GM23338 (cell line): ENCODE data around the gene PCDH12. TPM values are rescaled to one million over a fixed set of nuclear protein-coding genes. Genes with fewer than 3 reads are reported as not detected.

Experiments used
- ATAC-seq: fragments of 200-7000 bp; cut with Tn5 transposase; 3 replicates; pipeline ENCODE4 v1.9.1; 2020
- DNase-seq: peaks from one replicate; pipeline ENCODE4 v3.0.0-alpha.2; 2015; ENCODE audit warnings: low spot score
- H2AFZ ChIP-seq: fragments of 200-600 bp; sonication (generic); 2 replicates; pipeline ENCODE4 v1.8.0; 2016; ENCODE audit warnings: antibody characterized with exemption, mild to moderate bottlenecking, moderate library complexity
- H3F3A ChIP-seq: fragments of 200-600 bp; sonication (generic); replicated peaks from 2 replicates; pipeline ENCODE4 v1.8.0; 2017; ENCODE audit warnings: antibody characterized with exemption, mixed run types, low read depth
- H3K27ac ChIP-seq: fragments of 200-600 bp; sonication (generic); 2 replicates; pipeline ENCODE4 v1.6.1; 2016; ENCODE audit warnings: low read depth
- H3K27me3 ChIP-seq: fragments of 200-600 bp; sonication (generic); 2 replicates; pipeline ENCODE4 v1.8.0; 2016; ENCODE audit warnings: mild to moderate bottlenecking, mixed run types, moderate library complexity; ENCODE audit not compliant: insufficient read depth
- H3K36me3 ChIP-seq: fragments of 200-600 bp; sonication (generic); 2 replicates; pipeline ENCODE4 v1.8.0; 2016; ENCODE audit warnings: mild to moderate bottlenecking; ENCODE audit not compliant: insufficient read depth
- H3K4me1 ChIP-seq: fragments of 200-600 bp; sonication (generic); 2 replicates; pipeline ENCODE4 v1.8.0; 2016; ENCODE audit warnings: mild to moderate bottlenecking, moderate library complexity; ENCODE audit not compliant: insufficient read depth
- H3K4me2 ChIP-seq: fragments of 200-600 bp; sonication (generic); 2 replicates; pipeline ENCODE4 v1.7.1; 2017; ENCODE audit warnings: mixed run types
- H3K4me3 ChIP-seq: fragments of 200-600 bp; sonication (generic); 2 replicates; pipeline ENCODE4 v1.6.1; 2016; ENCODE audit warnings: mixed run types
- H3K79me2 ChIP-seq: fragments of 200-600 bp; sonication (generic); replicated peaks from 2 replicates; pipeline ENCODE4 v1.8.0; 2017; ENCODE audit warnings: mild to moderate bottlenecking; ENCODE audit not compliant: insufficient read depth
- H3K9me2 ChIP-seq: fragments of 200-600 bp; sonication (generic); 2 replicates; pipeline ENCODE4 v1.8.0; 2017; ENCODE audit not compliant: insufficient read depth
- H4K20me1 ChIP-seq: fragments of 200-600 bp; sonication (generic); replicated peaks from 2 replicates; pipeline ENCODE4 v1.8.0; 2017; ENCODE audit warnings: mild to moderate bottlenecking; ENCODE audit not compliant: insufficient read depth
- H3K27ac Mint-ChIP-seq: 2 replicates; pipeline ENCODE4 v1.8.0; 2020; ENCODE audit warnings: inconsistent platforms, mild to moderate bottlenecking, moderate library complexity, mixed read lengths
- H3K27me3 Mint-ChIP-seq: 3 replicates; pipeline ENCODE4 v1.8.0; 2022; ENCODE audit warnings: low read depth, mild to moderate bottlenecking, moderate library complexity, mixed read lengths, inconsistent platforms; ENCODE audit not compliant: insufficient read depth, poor library complexity
- H3K36me3 Mint-ChIP-seq: 3 replicates; pipeline ENCODE4 v1.8.0; 2021; ENCODE audit warnings: low read depth, mild to moderate bottlenecking, inconsistent platforms, moderate library complexity, mixed read lengths
- H3K4me1 Mint-ChIP-seq: 3 replicates; pipeline ENCODE4 v1.8.0; 2020; ENCODE audit warnings: mild to moderate bottlenecking, inconsistent platforms, mixed read lengths
- H3K4me3 Mint-ChIP-seq: 3 replicates; pipeline ENCODE4 v1.8.0; 2021; ENCODE audit warnings: moderate library complexity, mild to moderate bottlenecking, inconsistent platforms, mixed read lengths
- H3K9me3 Mint-ChIP-seq: 3 replicates; pipeline ENCODE4 v1.8.0; 2020; ENCODE audit warnings: moderate library complexity, mild to moderate bottlenecking, inconsistent platforms, mixed read lengths
- CREB1 ChIP-seq: fragments of 250-450 bp; sonication (Bioruptor Pico); IDR thresholded peaks from 2 replicates; pipeline ENCODE4 v1.5.0; 2020; ENCODE audit warnings: low read depth, mild to moderate bottlenecking, moderate library complexity
- EZH2 ChIP-seq: fragments of 200-600 bp; sonication (generic); IDR thresholded peaks from one replicate; pipeline ENCODE4 v1.8.0; 2017; ENCODE audit warnings: antibody characterized with exemption, mild to moderate bottlenecking, low read depth; ENCODE audit not compliant: unreplicated experiment
- EZH2phosphoT487 ChIP-seq: fragments of 200-600 bp; sonication (generic); IDR thresholded peaks from one replicate; pipeline ENCODE4 v1.8.1; 2018; ENCODE audit warnings: antibody characterized with exemption; ENCODE audit not compliant: unreplicated experiment
- JUNB ChIP-seq: IDR thresholded peaks from one replicate; pipeline ENCODE4 v1.6.1; 2016; ENCODE audit warnings: antibody characterized with exemption; ENCODE audit not compliant: unreplicated experiment
- NANOG ChIP-seq: IDR thresholded peaks from 2 replicates; pipeline ENCODE4 v1.6.1; 2016; ENCODE audit warnings: antibody characterized with exemption, borderline replicate concordance
- POLR2AphosphoS5 ChIP-seq: IDR thresholded peaks from 2 replicates; pipeline ENCODE4 v1.6.1; 2016; ENCODE audit warnings: antibody characterized with exemption, low read depth
- STAT1 ChIP-seq: IDR thresholded peaks from one replicate; pipeline ENCODE4 v1.6.1; 2016; ENCODE audit warnings: antibody characterized with exemption; ENCODE audit not compliant: unreplicated experiment
- ZNF114 ChIP-seq: fragments of 250-450 bp; sonication (Bioruptor Pico); IDR thresholded peaks from 2 replicates; pipeline ENCODE4 v1.5.0; 2020; ENCODE audit warnings: mild to moderate bottlenecking, moderate library complexity
- ZNF331 ChIP-seq: fragments of 250-450 bp; sonication (Bioruptor Pico); IDR thresholded peaks from 2 replicates; pipeline ENCODE4 v1.5.0; 2020; ENCODE audit warnings: low read depth, mild to moderate bottlenecking, moderate library complexity
- polyA plus RNA-seq: library from polyadenylated mRNA; unstranded; fragments of >200 nt; fragmentation: Nextera tagmentation; extraction: Ambion mirVana; gene quantifications from 2 replicates; pipeline ENCODE4 v1.2.1, GENCODE V29; 2016
- total RNA-seq: library from RNA; depleted of rRNA; stranded (reverse); fragments of >200 nt; shearing (Covaris generic); gene quantifications from 2 replicates; pipeline ENCODE4 v1.2.3, GENCODE V29; 2014
- TF ChIP-seq, protein P1 (sequence below): IDR thresholded peaks from 2 replicates; pipeline ENCODE4 v1.6.1; 2016; ENCODE audit warnings: antibody characterized with exemption
- TF ChIP-seq, protein P2 (sequence below), 2 experiments: fragments of 200-600 bp in 1 of 2; sonication (generic) in 1 of 2; conservative IDR thresholded peaks; 2 replicates each; pipeline versions ENCODE4 v1.5.1 to v1.6.1; 2016 to 2017; ENCODE audit warnings: antibody characterized with exemption in 2 of 2, low read depth in 2 of 2, mild to moderate bottlenecking in 2 of 2, moderate library complexity in 1 of 2
- TF ChIP-seq, protein P3 (sequence below): IDR thresholded peaks from one replicate; pipeline ENCODE4 v1.6.1; 2018; ENCODE audit warnings: antibody characterized with exemption; ENCODE audit not compliant: unreplicated experiment
- TF ChIP-seq, protein P4 (sequence below): fragments of 250-450 bp; sonication (Bioruptor Pico); IDR thresholded peaks from 2 replicates; pipeline ENCODE4 v1.5.0; 2020; ENCODE audit warnings: mild to moderate bottlenecking, moderate library complexity

Gene PCDH12
- total and polyA plus RNA-seq, 2 experiments from 2014 or later, result 0.14 to 0.29 TPM

DNA sequence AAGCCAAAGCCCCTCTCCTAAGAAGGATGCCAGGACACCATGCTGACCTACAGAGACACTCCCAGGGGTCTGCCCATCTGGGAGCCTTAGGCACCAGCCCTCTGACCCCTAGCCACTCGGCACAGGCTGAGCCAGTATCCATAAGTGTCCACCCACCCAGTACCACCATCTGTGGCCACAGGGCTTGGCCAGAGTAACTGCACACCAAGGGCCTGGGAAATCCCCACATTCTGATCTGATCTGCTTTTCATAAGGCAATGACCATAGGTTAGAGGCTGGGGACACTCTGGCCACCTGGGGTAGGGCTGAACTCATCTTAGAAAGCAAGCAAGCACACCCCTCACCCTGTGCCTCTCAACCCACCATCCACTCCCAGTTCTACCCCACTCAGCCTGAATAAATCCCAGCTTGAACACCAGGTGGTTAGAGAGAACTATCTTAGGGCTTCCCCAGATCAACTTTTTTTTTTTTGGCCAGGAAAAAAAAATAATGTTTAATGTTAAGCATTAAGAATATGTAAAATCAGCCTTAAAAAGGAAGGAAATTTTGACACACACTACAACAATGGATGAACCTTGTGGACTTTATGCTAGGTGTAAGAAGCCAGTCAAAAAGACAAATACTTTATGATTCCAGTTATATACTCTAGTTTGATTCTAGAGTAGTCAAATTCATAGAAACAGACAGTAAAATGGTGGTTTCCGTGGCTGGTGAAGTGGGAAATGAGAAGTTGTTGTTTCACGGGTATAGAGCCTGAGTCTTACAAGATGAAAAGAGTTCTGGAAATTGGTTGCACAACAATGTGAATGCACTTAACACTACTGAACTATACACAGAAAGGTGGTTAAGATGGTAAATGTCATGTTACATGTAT, 48.6 kb upstream of the PCDH12 start:
- no peaks in the 10 kb centered on the region for H3K9me3 Mint-ChIP-seq
- no peak overlapping the region for H3K27ac Mint-ChIP-seq
- no peaks in the 10 kb centered on the region for H3K27me3 ChIP-seq
- DNase-seq (no peak), ATAC-seq (no peak)
- no peaks in the 10 kb centered on the region for H3K4me1 Mint-ChIP-seq
- no peak overlapping the region for H3K4me3 Mint-ChIP-seq
- no peaks in the 10 kb centered on the region for H3K4me1 ChIP-seq
- H3K36me3 ChIP-seq, result peaks cover 46% of the 10 kb centered on the region; the same call in 1 of the 2 replicates
- H3K79me2 ChIP-seq, result no peaks in the 10 kb centered on the region; the same call in 1 of the 2 replicates
- H3K4me2 ChIP-seq, result no peak overlapping the region
- TF ChIP-seq NANOG (no peak), EZH2phosphoT487 (no peak), STAT1 (no peak), ZNF331 (CRISPR knock-in tag) (no peak), CREB1 (CRISPR knock-in tag) (no peak), EZH2 (no peak), POLR2AphosphoS5 (no peak), ZNF114 (no peak), JUNB (no peak)
- TF ChIP-seq, protein P1, sequence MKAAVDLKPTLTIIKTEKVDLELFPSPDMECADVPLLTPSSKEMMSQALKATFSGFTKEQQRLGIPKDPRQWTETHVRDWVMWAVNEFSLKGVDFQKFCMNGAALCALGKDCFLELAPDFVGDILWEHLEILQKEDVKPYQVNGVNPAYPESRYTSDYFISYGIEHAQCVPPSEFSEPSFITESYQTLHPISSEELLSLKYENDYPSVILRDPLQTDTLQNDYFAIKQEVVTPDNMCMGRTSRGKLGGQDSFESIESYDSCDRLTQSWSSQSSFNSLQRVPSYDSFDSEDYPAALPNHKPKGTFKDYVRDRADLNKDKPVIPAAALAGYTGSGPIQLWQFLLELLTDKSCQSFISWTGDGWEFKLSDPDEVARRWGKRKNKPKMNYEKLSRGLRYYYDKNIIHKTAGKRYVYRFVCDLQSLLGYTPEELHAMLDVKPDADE, result no peak
- TF ChIP-seq, protein P2, sequence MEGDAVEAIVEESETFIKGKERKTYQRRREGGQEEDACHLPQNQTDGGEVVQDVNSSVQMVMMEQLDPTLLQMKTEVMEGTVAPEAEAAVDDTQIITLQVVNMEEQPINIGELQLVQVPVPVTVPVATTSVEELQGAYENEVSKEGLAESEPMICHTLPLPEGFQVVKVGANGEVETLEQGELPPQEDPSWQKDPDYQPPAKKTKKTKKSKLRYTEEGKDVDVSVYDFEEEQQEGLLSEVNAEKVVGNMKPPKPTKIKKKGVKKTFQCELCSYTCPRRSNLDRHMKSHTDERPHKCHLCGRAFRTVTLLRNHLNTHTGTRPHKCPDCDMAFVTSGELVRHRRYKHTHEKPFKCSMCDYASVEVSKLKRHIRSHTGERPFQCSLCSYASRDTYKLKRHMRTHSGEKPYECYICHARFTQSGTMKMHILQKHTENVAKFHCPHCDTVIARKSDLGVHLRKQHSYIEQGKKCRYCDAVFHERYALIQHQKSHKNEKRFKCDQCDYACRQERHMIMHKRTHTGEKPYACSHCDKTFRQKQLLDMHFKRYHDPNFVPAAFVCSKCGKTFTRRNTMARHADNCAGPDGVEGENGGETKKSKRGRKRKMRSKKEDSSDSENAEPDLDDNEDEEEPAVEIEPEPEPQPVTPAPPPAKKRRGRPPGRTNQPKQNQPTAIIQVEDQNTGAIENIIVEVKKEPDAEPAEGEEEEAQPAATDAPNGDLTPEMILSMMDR (conservative IDR thresholded peaks at IDR 0.05; ENCODE audit: low read depth in 2 of 2), result no peak
- TF ChIP-seq, protein P3, sequence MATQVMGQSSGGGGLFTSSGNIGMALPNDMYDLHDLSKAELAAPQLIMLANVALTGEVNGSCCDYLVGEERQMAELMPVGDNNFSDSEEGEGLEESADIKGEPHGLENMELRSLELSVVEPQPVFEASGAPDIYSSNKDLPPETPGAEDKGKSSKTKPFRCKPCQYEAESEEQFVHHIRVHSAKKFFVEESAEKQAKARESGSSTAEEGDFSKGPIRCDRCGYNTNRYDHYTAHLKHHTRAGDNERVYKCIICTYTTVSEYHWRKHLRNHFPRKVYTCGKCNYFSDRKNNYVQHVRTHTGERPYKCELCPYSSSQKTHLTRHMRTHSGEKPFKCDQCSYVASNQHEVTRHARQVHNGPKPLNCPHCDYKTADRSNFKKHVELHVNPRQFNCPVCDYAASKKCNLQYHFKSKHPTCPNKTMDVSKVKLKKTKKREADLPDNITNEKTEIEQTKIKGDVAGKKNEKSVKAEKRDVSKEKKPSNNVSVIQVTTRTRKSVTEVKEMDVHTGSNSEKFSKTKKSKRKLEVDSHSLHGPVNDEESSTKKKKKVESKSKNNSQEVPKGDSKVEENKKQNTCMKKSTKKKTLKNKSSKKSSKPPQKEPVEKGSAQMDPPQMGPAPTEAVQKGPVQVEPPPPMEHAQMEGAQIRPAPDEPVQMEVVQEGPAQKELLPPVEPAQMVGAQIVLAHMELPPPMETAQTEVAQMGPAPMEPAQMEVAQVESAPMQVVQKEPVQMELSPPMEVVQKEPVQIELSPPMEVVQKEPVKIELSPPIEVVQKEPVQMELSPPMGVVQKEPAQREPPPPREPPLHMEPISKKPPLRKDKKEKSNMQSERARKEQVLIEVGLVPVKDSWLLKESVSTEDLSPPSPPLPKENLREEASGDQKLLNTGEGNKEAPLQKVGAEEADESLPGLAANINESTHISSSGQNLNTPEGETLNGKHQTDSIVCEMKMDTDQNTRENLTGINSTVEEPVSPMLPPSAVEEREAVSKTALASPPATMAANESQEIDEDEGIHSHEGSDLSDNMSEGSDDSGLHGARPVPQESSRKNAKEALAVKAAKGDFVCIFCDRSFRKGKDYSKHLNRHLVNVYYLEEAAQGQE, result no peak
- TF ChIP-seq, protein P4, sequence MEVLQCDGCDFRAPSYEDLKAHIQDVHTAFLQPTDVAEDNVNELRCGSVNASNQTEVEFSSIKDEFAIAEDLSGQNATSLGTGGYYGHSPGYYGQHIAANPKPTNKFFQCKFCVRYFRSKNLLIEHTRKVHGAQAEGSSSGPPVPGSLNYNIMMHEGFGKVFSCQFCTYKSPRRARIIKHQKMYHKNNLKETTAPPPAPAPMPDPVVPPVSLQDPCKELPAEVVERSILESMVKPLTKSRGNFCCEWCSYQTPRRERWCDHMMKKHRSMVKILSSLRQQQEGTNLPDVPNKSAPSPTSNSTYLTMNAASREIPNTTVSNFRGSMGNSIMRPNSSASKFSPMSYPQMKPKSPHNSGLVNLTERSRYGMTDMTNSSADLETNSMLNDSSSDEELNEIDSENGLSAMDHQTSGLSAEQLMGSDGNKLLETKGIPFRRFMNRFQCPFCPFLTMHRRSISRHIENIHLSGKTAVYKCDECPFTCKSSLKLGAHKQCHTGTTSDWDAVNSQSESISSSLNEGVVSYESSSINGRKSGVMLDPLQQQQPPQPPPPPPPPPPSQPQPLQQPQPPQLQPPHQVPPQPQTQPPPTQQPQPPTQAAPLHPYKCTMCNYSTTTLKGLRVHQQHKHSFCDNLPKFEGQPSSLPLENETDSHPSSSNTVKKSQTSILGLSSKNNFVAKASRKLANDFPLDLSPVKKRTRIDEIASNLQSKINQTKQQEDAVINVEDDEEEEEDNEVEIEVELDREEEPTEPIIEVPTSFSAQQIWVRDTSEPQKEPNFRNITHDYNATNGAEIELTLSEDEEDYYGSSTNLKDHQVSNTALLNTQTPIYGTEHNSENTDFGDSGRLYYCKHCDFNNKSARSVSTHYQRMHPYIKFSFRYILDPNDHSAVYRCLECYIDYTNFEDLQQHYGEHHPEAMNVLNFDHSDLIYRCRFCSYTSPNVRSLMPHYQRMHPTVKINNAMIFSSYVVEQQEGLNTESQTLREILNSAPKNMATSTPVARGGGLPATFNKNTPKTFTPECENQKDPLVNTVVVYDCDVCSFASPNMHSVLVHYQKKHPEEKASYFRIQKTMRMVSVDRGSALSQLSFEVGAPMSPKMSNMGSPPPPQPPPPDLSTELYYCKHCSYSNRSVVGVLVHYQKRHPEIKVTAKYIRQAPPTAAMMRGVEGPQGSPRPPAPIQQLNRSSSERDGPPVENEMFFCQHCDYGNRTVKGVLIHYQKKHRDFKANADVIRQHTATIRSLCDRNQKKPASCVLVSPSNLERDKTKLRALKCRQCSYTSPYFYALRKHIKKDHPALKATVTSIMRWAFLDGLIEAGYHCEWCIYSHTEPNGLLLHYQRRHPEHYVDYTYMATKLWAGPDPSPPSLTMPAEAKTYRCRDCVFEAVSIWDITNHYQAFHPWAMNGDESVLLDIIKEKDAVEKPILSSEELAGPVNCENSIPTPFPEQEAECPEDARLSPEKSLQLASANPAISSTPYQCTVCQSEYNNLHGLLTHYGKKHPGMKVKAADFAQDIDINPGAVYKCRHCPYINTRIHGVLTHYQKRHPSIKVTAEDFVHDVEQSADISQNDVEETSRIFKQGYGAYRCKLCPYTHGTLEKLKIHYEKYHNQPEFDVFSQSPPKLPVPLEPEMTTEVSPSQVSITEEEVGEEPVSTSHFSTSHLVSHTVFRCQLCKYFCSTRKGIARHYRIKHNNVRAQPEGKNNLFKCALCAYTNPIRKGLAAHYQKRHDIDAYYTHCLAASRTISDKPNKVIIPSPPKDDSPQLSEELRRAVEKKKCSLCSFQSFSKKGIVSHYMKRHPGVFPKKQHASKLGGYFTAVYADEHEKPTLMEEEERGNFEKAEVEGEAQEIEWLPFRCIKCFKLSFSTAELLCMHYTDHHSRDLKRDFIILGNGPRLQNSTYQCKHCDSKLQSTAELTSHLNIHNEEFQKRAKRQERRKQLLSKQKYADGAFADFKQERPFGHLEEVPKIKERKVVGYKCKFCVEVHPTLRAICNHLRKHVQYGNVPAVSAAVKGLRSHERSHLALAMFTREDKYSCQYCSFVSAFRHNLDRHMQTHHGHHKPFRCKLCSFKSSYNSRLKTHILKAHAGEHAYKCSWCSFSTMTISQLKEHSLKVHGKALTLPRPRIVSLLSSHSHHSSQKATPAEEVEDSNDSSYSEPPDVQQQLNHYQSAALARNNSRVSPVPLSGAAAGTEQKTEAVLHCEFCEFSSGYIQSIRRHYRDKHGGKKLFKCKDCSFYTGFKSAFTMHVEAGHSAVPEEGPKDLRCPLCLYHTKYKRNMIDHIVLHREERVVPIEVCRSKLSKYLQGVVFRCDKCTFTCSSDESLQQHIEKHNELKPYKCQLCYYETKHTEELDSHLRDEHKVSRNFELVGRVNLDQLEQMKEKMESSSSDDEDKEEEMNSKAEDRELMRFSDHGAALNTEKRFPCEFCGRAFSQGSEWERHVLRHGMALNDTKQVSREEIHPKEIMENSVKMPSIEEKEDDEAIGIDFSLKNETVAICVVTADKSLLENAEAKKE, result no peak
- H3K27ac ChIP-seq, result no peak overlapping the region
- H3K36me3 Mint-ChIP-seq, result peaks cover 64% of the 10 kb centered on the region
- no peaks in the 10 kb centered on the region for H4K20me1 ChIP-seq
- no peaks in the 10 kb centered on the region for H3F3A ChIP-seq
- H2AFZ ChIP-seq, result no peak overlapping the region
- H3K27me3 Mint-ChIP-seq, result peaks cover 5% of the 10 kb centered on the region
- no peak overlapping the region for H3K4me3 ChIP-seq
- H3K9me2 ChIP-seq, result no peaks in the 10 kb centered on the region
